ENCODE measurements around the gene ETS2.

The ETS2 gene

GRCh38 chr21:38798481-38798882, 7.2 kb upstream of the ETS2 start:
- TF ChIP-seq CTCF (conservative IDR thresholded peaks at IDR 0.05; ENCODE audit: low read depth), result no peak
- peak overlapping the region; percentile 87 for H3K27ac ChIP-seq
- ChIA-PET POLR2A (ENCODE audit: low non-redundant PET) (no interaction called here), CTCF (interaction anchor here (0.6 to 1.1 kb wide), 3 partner anchors 64 to 340 kb away, joined by 3 to 4 read pairs (median 3); no protein-coding TSS in a partner anchor)
- peak; percentile 90 for DNase-seq (ENCODE audit: low spot score)

- ChIA-PET CTCF (no interaction called here), POLR2A (ENCODE audit: low non-redundant PET) (no interaction called here)
- TF ChIP-seq CTCF (conservative IDR thresholded peaks at IDR 0.05; ENCODE audit: low read depth), result no peak
- peak overlapping the region; percentile 91 for H3K27ac ChIP-seq
- no peak for DNase-seq (ENCODE audit: low spot score)
These were observed 5.5 kb upstream of the ETS2 start for GRCh38 chr21:38800046-38800758.

DNA sequence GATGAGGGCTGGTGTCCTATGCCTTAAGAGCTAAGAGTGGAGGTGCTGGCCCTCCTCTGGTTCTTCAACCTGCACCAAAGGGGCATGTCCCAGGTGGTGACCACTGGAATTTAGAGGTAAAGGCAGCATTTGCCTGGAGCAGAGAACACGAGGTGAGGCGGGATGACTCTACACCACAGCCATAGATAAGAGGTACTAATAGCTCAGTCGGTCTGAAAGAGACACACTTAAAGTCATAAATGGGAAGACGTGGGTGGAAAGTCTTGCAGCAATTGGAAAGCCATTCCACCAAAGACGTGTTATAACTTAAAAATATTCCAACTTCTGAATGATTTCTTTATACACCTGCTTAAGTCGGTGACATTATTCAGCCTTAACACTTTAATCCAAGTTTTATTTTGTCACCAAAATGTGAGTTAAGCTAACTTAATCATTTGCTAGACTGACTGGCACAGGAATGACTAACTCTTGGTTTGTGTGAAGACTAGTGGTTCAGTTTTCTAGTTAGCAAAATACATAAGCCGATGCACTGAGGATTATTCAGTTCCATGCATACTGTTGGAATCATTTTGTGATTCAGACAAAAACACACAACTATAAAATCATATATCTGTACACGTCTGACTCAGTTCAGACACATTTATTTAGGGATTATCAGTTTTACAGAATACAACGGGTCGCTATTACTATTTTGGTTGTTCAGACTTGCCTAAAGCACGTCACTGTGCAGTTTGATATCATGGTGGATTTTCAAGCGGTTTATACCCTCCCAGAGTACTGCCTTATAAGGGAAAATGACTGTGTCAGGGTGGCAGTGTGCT, 4.6 kb upstream of the ETS2 start:
- ChIA-PET CTCF (interaction anchor here (0.6 kb wide), 2 partner anchors 18 to 1851 kb away, joined by 3 to 5 read pairs; no protein-coding TSS in a partner anchor), POLR2A (ENCODE audit: low non-redundant PET) (no interaction called here)
- DNase-seq (ENCODE audit: low spot score), result peak; percentile 67
- H3K27ac ChIP-seq, result peak overlapping the region; percentile 91
- TF ChIP-seq CTCF (conservative IDR thresholded peaks at IDR 0.05; ENCODE audit: low read depth), result no peak

DNA sequence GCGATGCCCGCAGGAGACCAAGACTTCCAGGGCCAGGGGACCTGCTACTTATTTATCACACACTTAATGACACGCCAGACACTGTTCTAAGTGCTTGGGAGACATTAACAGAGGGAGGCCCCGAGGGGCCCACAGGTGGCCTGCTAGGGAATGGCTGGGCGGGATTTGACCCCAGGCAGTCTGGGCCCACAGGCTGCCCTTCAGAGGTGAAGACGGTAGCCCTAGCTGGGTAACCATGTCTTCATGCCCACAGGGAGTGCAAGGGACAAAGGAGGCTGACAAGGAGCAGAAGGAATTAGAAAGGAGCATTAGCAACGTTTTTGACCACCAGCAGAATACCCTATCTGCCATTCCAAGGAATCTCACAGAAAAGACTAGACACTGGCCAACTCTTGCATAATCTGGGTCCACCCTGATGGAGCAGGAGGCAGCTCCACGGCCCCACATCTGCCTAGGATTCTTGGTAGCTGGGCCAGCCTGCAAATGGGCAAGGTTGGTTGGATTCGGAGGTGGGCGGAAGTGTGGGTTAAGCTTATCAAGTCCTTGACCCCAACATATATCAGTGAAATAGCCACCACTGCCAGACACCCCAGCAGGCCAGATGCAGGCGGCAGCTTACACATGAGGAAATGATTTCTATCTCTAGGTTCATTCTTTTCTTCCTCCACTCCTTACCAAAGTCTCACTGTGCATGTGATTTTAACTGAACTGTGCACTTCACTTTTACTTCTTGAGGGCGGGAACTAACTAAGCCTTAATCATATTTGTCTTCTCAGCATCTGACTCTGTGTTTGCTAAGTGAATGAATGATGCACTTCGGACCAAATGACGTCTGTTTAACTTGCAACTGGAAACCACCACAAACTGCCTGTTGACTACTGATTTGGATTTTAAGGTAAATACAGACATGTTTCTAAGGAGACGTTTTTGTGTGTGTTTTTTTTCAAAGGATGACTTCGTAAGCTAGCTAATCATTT, 3.4 kb upstream of the ETS2 start:
- ChIA-PET CTCF (interaction anchor here (0.6 kb wide), 1 partner anchor 19 kb away, joined by 5 read pairs; no protein-coding TSS in a partner anchor), POLR2A (ENCODE audit: low non-redundant PET) (no interaction called here)
- no peak for DNase-seq (ENCODE audit: low spot score)
- TF ChIP-seq CTCF (conservative IDR thresholded peaks at IDR 0.05; ENCODE audit: low read depth), result no peak
- H3K27ac ChIP-seq, result peak overlapping the region; percentile 91

DNA sequence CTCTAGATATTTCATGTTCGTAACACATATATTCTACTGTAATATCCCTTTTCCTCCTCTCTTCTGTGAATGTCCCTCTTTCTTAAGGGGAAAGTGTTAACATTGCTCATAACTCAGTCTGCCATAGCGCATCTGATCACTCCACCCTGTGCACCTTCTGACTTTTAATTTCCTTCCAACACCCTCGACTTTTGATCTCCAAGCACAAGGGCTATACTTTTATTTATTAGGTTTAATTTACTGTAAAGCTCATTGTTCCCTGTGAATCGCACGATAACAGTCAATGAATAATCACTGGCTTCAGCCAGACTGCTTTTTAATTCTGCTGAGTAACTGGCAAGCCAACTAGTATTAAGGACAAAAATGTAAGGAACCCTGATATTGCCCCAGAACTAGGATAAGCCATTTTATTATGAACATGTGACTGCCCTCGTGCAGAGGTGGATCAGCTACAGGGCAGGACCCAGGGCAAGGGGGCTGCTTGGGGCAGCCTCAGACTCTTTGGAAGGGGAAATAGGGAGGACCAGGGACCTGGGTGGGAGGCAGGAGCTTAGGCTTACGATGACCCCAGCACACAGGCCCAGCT, 2.6 kb upstream of the ETS2 start:
- DNase-seq (ENCODE audit: low spot score), result no peak
- no peak for TF ChIP-seq CTCF (conservative IDR thresholded peaks at IDR 0.05; ENCODE audit: low read depth)
- H3K27ac ChIP-seq, result peak overlapping the region; percentile 94
- CTCF ChIA-PET, result interaction anchor here (0.6 kb wide), 1 partner anchor 338 kb away, joined by 3 read pairs; no protein-coding TSS in a partner anchor
- POLR2A ChIA-PET (ENCODE audit: low non-redundant PET), result interaction anchor here (0.7 kb wide), 1 partner anchor 53 kb away, joined by 7 read pairs; no protein-coding TSS in a partner anchor
